ENCODE results near the gene CHD5. TPM values are rescaled to one million over a fixed set of nuclear protein-coding genes. Genes with fewer than 3 reads are reported as not detected.

Gene CHD5
- total and polyA plus RNA-seq, 2 of the 13 experiments (the other 11 are each of a cell fraction or from before 2014, with no cell fraction given): 0.02 to 0.21 TPM

GRCh38 chr1:6205849-6206519 lies 25.9 kb upstream of the CHD5 start, which contains the start of gene RNF207 (continued):
- TF ChIP-seq PATZ1 (CRISPR knock-in tag; IDR thresholded peaks at IDR 0.05) (no peak; the same call in 1 of the 2 replicates), MNT (IDR thresholded peaks at IDR 0.05) (no peak), ZNF724P (CRISPR knock-in tag; IDR thresholded peaks at IDR 0.05; ENCODE audit: borderline replicate concordance) (no peak), ZNF256 (CRISPR knock-in tag; conservative IDR thresholded peaks at IDR 0.05) (0 out of 2 replicates have a peak, but pooled peaks have one; percentile 34), ZNF280D (CRISPR knock-in tag; IDR thresholded peaks at IDR 0.05) (peak; percentile 64; the same call in 1 of the 2 replicates), ZSCAN21 (CRISPR knock-in tag; IDR thresholded peaks at IDR 0.05; ENCODE audit: borderline replicate concordance) (no peak), ZFYVE20 (CRISPR knock-in tag; IDR thresholded peaks at IDR 0.05; ENCODE audit: borderline replicate concordance, low read depth) (0 out of 2 replicates have a peak, but pooled peaks have one; percentile 55), MXI1 (IDR thresholded peaks at IDR 0.05; ENCODE audit: borderline replicate concordance, low read depth, low read length) (0 out of 3 replicates have a peak, but pooled peaks have one; percentile 29), MYC (CRISPR knock-in tag; IDR thresholded peaks at IDR 0.05; ENCODE audit: borderline replicate concordance) (peak; percentile 67; the same call in 1 of the 2 replicates), ESRRA (CRISPR knock-in tag; IDR thresholded peaks at IDR 0.05; ENCODE audit: low read depth) (peak; percentile 84), TARDBP (CRISPR knock-in tag; IDR thresholded peaks at IDR 0.05) (peak; percentile 63; the same call in 1 of the 2 replicates), ADNP (CRISPR knock-in tag; IDR thresholded peaks at IDR 0.05) (no peak; the same call in none of the 2 replicates), ZNF768 (CRISPR knock-in tag; IDR thresholded peaks at IDR 0.05) (peak; percentile 50), YEATS2 (CRISPR knock-in tag; IDR thresholded peaks at IDR 0.05; ENCODE audit: borderline replicate concordance) (no peak), ZNF772 (CRISPR knock-in tag; IDR thresholded peaks at IDR 0.05) (peak; percentile 77; the same call in 1 of the 2 replicates), LBX2 (CRISPR knock-in tag; IDR thresholded peaks at IDR 0.05; ENCODE audit: borderline replicate concordance) (no peak), CEBPZ (IDR thresholded peaks at IDR 0.05; ENCODE audit: low read length) (no peak)

Data from HepG2 (cell line).